GM21367 (cell line): ENCODE data around the gene JOSD1.
A peak's percentile ranks its signal among the peaks of the same experiment; 100 is the strongest.

Experiments
- ATAC-seq: cut with Tn5 transposase; IDR thresholded peaks from one replicate; pipeline ENCODE4 v1.9.1; 2021; ENCODE audit not compliant: unreplicated experiment

The JOSD1 gene

GRCh38 chr22:38715176-38715764 is 14.5 kb upstream of the JOSD1 start:
- ATAC-seq, result no peak

- ATAC-seq, result no peak
These were observed 13.2 kb upstream of the JOSD1 start for GRCh38 chr22:38713921-38714320.

DNA sequence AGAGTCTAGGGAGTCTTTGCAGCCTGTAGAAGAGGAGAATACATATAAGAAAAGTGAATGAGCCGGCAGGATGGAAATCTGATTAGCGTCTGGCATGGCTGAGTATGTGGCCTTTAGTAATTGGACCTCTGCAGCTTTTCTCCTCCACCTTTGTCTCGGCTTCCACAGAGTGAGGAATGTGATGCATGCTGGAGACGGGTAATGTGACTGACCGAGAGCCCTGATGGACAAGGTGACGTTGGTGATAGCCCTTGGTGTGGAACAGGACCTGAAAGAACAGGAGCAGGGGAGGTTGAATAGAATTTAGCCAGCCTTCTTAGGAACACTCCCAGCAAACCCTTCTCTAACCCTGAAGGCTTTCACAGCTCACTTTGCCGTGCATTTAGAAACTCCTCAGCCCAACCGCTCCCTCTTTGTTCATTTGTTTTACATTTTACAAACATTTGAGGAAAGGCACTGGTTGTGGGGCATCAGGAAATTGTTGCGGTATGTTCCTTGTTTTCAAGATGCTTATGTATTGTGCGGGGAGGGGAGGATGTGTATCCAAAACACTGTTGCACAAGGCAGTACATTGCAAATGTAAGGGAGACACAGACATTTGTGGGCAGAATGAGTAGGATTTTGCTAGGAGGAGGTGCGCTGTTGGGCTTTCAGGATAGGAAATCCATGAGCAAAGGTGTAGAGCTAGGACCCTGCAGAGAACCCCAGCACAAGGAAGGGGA is 11.9 kb upstream of the JOSD1 start:
- ATAC-seq, result no peak

DNA sequence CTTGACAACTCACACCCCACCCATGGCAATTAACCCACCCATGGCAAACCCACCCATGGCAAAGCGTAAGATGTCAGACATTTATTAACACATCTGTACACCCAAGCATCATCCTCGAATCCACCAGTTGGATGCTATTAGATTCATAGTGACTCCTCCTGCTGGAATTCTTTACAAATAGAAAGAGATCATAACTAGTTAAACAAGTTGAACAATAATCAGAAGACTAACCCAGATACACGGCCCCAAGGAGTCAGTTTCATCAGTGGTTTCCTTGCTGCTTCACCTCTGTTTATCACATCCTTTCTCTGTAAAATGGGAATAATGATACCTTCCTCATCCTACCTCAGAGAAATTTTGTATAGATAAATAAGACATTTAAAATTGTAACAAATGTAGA is 10.1 kb upstream of the JOSD1 start:
- ATAC-seq, result no peak

- ATAC-seq, result no peak
These were observed 9.6 kb upstream of the JOSD1 start for GRCh38 chr22:38710351-38710750.

DNA sequence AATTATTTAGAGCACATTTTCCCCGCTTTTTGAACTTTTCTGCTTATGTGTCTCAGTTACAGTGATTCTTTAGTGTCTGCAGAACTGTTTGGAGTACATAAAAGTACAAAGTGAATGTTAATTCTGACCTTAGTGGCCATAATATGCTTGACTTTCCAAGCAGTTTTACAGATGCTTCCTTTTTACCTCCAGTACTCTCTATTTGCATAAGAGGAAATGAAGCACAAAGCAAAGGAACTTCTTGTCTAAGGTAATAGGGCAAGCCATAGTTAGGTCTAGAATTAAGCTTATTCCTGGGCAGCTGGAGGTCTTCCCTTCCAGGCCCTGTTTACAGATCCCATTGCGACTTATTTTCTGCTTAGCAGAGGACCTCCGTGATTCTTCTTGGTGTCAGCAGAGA is 8.6 kb upstream of the JOSD1 start:
- no peak for ATAC-seq

DNA sequence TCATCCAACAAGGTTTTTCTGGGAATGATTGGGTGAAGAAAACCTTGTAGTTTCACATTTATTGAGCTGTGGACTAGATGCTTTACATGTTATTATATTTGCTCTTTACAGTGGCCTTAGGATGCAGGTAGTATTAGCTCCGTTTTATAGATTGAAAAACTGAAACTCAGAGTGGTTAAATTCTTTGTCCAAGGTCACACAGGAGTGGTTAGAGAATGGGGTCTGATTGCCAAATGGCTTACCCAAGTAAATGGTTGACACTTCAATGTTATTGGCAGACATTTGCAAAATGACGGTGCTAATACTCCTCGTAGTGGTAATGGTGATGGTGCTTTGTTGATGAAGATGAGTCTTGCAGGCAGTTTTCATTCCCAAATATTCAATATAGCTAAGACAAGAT is 7.2 kb upstream of the JOSD1 start:
- ATAC-seq, result no peak

GRCh38 chr22:38707346-38707745 is 6.6 kb upstream of the JOSD1 start:
- no peak for ATAC-seq

DNA sequence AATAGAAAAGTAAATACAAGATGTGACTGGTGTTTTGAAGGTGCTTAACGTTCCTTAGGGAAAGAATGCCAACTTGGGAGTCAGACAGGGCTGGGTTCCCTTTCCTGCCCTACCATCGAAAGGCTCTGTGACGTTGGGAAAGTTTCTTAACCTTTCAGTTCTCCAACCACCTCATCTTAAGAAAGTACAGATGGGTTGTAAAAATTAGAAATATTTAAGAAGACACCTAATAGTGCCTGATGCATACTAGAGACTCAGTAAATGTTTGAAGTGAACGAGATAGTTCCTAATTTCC is 6.1 kb upstream of the JOSD1 start:
- no peak for ATAC-seq

DNA sequence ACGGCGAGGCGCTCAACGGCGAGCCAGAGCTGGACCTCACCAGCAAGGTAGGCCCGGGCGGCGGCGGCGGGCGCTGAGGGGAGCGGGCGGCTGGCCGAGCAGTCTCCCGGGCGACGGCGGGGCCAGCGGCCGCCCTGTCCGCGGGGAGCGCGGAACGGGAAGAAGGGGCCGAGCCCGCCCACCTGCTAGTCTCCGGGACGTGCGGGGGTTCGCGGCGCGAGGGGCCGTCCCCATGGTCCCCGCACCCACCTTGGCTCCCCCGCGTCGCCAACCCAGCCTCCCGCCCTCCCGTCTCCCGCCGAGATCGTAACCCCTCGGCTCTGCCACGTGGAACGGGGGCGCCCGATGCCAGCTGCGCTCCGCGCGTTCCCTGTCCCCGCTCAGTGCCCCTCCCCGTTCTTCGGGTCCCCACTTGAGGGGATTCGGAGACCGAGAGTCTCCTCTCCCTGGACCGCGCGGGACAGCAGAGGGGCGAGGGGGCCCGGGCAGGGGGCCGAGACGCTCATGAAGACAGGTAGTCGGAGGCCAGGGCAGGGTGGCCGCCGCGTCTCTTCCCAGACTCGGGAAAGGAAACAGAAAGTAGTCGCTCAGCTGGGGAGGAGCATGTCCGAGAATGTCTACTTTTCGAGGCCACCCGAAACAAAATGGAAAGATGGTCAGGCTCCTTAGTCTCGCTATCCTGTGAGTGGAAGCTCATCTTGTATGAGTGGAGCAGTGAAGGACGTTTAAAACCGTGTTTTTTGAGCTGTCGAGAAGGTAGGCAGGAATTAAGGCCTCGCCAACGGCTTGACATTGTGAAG is 5.6 kb upstream of the JOSD1 start:
- ATAC-seq, result peak; percentile 4

GRCh38 chr22:38705235-38706100 is 4.7 kb upstream of the JOSD1 start, which contains the start of gene GTPBP1:
GTPBP1 (plus strand) TSS chr22:38705944; CDS start chr22:38705956, 12 bp downstream.
- ATAC-seq, result peak; percentile 59

DNA sequence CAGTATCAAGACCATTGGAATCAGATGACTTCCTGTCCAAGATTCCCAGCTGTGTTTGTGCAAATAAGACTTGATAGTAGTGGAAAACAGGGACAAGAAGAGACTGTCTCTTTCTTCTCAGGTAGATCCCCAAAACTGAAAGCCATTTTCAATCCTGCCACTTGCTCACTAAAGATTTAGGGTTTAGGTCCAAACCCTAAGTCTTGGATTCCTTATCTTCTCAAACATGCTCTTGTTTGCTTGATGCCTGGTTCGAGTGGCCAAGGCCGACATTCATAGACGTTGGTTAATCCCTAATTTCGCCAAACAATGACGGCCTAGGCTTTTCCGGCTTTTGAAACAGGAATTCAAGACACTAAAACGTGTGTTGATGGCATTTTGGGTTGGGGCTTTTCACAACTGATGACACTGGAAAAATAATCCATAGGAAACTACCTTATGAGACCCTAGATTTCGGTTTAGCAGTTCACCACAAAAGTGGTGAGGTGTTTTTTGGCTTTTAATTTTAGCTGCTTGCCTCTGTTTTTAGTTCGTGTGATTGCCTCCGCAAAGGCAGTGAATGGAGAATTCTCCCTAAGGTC is 4.0 kb upstream of the JOSD1 start:
- no peak for ATAC-seq

- ATAC-seq, result peak; percentile 24
These were observed 414 bp downstream of the JOSD1 start for GRCh38 chr22:38700270-38700788.

DNA sequence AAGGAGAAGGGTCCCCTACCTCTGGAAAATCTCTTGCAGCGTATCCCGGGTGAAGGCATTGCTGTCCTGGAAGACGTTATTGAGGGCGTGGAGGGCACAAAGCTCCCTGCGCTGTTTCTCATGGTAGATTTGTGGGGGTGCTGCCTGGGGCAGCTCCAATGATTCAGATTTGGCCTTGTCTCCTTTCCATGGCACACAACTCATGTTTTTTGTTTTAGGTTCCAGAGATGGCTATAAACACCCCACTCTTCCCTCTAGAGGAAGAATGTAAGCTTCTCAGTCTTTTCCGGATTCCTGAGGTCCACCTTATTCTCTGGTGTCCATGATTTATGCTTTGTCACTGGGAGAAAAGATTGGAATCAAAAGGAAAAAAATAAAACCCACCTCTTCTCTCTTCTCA is 959 bp downstream of the JOSD1 start:
- no peak for ATAC-seq

- no peak for ATAC-seq
These were observed 1.6 kb downstream of the JOSD1 start for GRCh38 chr22:38699143-38699542.

GRCh38 chr22:38698407-38699094 is 2.2 kb downstream of the JOSD1 start:
- no peak for ATAC-seq

- ATAC-seq, result no peak
These were observed 3.2 kb downstream of the JOSD1 start for GRCh38 chr22:38697425-38698089.

GRCh38 chr22:38696606-38697424 is 3.9 kb downstream of the JOSD1 start:
- no peak for ATAC-seq

DNA sequence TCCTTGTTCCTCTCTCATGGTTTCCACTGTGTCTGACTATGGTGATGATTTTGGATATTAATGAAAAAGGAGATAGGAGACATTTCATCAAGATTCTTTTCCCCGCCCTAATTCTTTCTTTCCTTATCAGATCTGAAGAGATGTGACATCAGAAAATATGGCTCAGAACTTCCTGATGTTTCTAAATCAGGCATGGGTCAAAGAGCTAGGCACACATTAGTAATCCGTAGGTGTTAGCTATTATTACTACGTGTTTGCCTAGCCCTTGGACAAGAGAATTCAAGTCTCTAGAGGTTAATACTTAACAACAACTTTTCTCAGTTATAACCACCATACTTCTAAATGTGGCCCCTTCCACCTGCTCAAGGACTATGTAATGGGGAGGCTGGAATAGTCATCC is 5.8 kb downstream of the JOSD1 start:
- ATAC-seq, result no peak
